T-helper 17 cell (primary cell): ENCODE measurements around the gene TCEAL5. TPM values are rescaled to one million over a fixed set of nuclear protein-coding genes. Genes with fewer than 3 reads are reported as not detected.
"Not testable (repeated sequence)": the region's sequence is repeated elsewhere in the genome, so short reads cannot be mapped to it uniquely, and the experiment has no call there.

Source experiments
- ATAC-seq: fragments of 150-1000 bp; cut with Tn5 transposase; 2 replicates; pipeline ENCODE4 v1.10.0; 2021; ENCODE audit warnings: mild to moderate bottlenecking, moderate library complexity
- DNase-seq, 3 donors: peaks; one replicate each; pipeline versions ENCODE4 v3.0.0 to v3.0.0-alpha.2; 2020 to 2021
- H3K9me3 ChIP-seq: one replicate; pipeline ENCODE4 v1.7.0; 2013; ENCODE audit warnings: low read length, mild to moderate bottlenecking; ENCODE audit not compliant: control insufficient read depth, poor library complexity, severe bottlenecking
- H3K27ac Mint-ChIP-seq: one replicate; pipeline ENCODE4 v1.8.0; 2022; ENCODE audit warnings: mild to moderate bottlenecking, moderate library complexity, mixed read lengths
- H3K27me3 Mint-ChIP-seq: one replicate; pipeline ENCODE4 v1.8.0; 2022; ENCODE audit warnings: mixed read lengths
- H3K36me3 Mint-ChIP-seq: one replicate; pipeline ENCODE4 v1.8.0; 2022; ENCODE audit warnings: low read depth, mixed read lengths
- H3K4me1 Mint-ChIP-seq: one replicate; pipeline ENCODE4 v1.8.0; 2022; ENCODE audit warnings: mild to moderate bottlenecking, mixed read lengths
- H3K4me3 Mint-ChIP-seq: one replicate; pipeline ENCODE4 v1.8.0; 2022; ENCODE audit warnings: mild to moderate bottlenecking, moderate library complexity, mixed read lengths
- total RNA-seq, 4 donors: library from RNA in 2 of 4; stranded (reverse) in 2 of 4; gene quantifications; one replicate each; pipeline ENCODE4 v1.2.3 and lab custom pipeline; 2022 to 2026

The TCEAL5 gene
- total RNA-seq, 2 donors from 2014 or later = not detected

- peak in 2 of 3 donors; percentile 8 to 9 for DNase-seq
- Mint-ChIP-seq H3K27me3 (no peaks in the 10 kb centered on the region), H3K27ac (peak overlapping the region; percentile 93), H3K4me1 (peaks cover 17% of the 10 kb centered on the region), H3K36me3 (no peaks in the 10 kb centered on the region), H3K4me3 (peak overlapping the region; percentile 97)
- ATAC-seq = peak; percentile 53
- no peaks in the 10 kb centered on the region for H3K9me3 ChIP-seq
Observed at GRCh38 chrX:103254171-103254824, 22.3 kb downstream of the TCEAL5 start.

GRCh38 chrX:103253608-103254007 is 22.9 kb downstream of the TCEAL5 start:
- DNase-seq = no peak
- H3K27ac Mint-ChIP-seq = peak overlapping the region; percentile 93
- peaks cover 17% of the 10 kb centered on the region for H3K4me1 Mint-ChIP-seq

GRCh38 chrX:103250977-103251376 is 25.6 kb downstream of the TCEAL5 start:
- no peaks in the 10 kb centered on the region for H3K36me3 Mint-ChIP-seq
- H3K27ac Mint-ChIP-seq = no peak overlapping the region
- H3K9me3 ChIP-seq = no peaks in the 10 kb centered on the region
- peaks cover 17% of the 10 kb centered on the region for H3K4me1 Mint-ChIP-seq
- DNase-seq = no peak
- H3K4me3 Mint-ChIP-seq = no peak overlapping the region
- H3K27me3 Mint-ChIP-seq = peaks cover 4% of the 10 kb centered on the region
- no peak for ATAC-seq

More at GRCh38 chrX:103253608-103254007, 22.9 kb downstream of the TCEAL5 start:
- H3K27me3 Mint-ChIP-seq = no peaks in the 10 kb centered on the region
- ATAC-seq = no peak
- H3K9me3 ChIP-seq = no peaks in the 10 kb centered on the region
- H3K4me3 Mint-ChIP-seq = peak overlapping the region; percentile 97
- H3K36me3 Mint-ChIP-seq = no peaks in the 10 kb centered on the region

GRCh38 chrX:103249805-103250204 is 26.7 kb downstream of the TCEAL5 start:
- Mint-ChIP-seq H3K27ac (no peak overlapping the region), H3K27me3 (peaks cover 10% of the 10 kb centered on the region), H3K36me3 (no peaks in the 10 kb centered on the region), H3K4me3 (no peak overlapping the region), H3K4me1 (peaks cover 13% of the 10 kb centered on the region)
- ATAC-seq (no peak), DNase-seq (no peak)
- no peaks in the 10 kb centered on the region for H3K9me3 ChIP-seq

GRCh38 chrX:103248553-103248952 is 28.0 kb downstream of the TCEAL5 start:
- ATAC-seq (peak; percentile 37), DNase-seq (no peak)
- Mint-ChIP-seq H3K4me3 (no peak overlapping the region), H3K36me3 (no peaks in the 10 kb centered on the region), H3K27ac (no peak overlapping the region), H3K27me3 (peaks cover 10% of the 10 kb centered on the region), H3K4me1 (peaks cover 5% of the 10 kb centered on the region)
- no peaks in the 10 kb centered on the region for H3K9me3 ChIP-seq

GRCh38 chrX:103240155-103240554 is 36.4 kb downstream of the TCEAL5 start:
- no peak overlapping the region for H3K27ac Mint-ChIP-seq
- no peaks in the 10 kb centered on the region for H3K36me3 Mint-ChIP-seq
- ATAC-seq (no peak), DNase-seq (no peak)
- no peak overlapping the region for H3K4me3 Mint-ChIP-seq
- H3K9me3 ChIP-seq = no peaks in the 10 kb centered on the region
- peaks cover 14% of the 10 kb centered on the region for H3K27me3 Mint-ChIP-seq
- no peaks in the 10 kb centered on the region for H3K4me1 Mint-ChIP-seq

- H3K4me1 Mint-ChIP-seq = no peaks in the 10 kb centered on the region
- no peak overlapping the region for H3K4me3 Mint-ChIP-seq
- DNase-seq (no peak), ATAC-seq (no peak)
- H3K27me3 Mint-ChIP-seq = no peaks in the 10 kb centered on the region
- H3K9me3 ChIP-seq = no peaks in the 10 kb centered on the region
- no peaks in the 10 kb centered on the region for H3K36me3 Mint-ChIP-seq
- H3K27ac Mint-ChIP-seq = no peak overlapping the region
Observed at GRCh38 chrX:103236296-103236695, 40.3 kb downstream of the TCEAL5 start.

- H3K4me1 Mint-ChIP-seq, DNase-seq, ATAC-seq, H3K27ac Mint-ChIP-seq, H3K4me3 Mint-ChIP-seq, H3K36me3 Mint-ChIP-seq, H3K27me3 Mint-ChIP-seq, H3K9me3 ChIP-seq: not testable (repeated sequence)
Observed at GRCh38 chrX:103235608-103236007, 40.9 kb downstream of the TCEAL5 start.

GRCh38 chrX:103234869-103235268 is 41.7 kb downstream of the TCEAL5 start:
- Mint-ChIP-seq H3K36me3 (no peaks in the 10 kb centered on the region), H3K4me1 (no peaks in the 10 kb centered on the region), H3K27me3 (no peaks in the 10 kb centered on the region), H3K27ac (no peak overlapping the region), H3K4me3 (no peak overlapping the region)
- H3K9me3 ChIP-seq = no peaks in the 10 kb centered on the region
- ATAC-seq (no peak), DNase-seq (no peak)

GRCh38 chrX:103233263-103233662 is 43.3 kb downstream of the TCEAL5 start:
- H3K36me3 Mint-ChIP-seq = no peaks in the 10 kb centered on the region
- DNase-seq (no peak), ATAC-seq (no peak)
- no peak overlapping the region for H3K4me3 Mint-ChIP-seq
- H3K4me1 Mint-ChIP-seq = no peaks in the 10 kb centered on the region
- no peak overlapping the region for H3K27ac Mint-ChIP-seq
- no peaks in the 10 kb centered on the region for H3K27me3 Mint-ChIP-seq
- H3K9me3 ChIP-seq = no peaks in the 10 kb centered on the region

- H3K36me3 Mint-ChIP-seq, ATAC-seq: not testable (repeated sequence)
Observed at GRCh38 chrX:103225918-103226317, 50.6 kb downstream of the TCEAL5 start.

More at GRCh38 chrX:103225918-103226317, 50.6 kb downstream of the TCEAL5 start:
- H3K27me3 Mint-ChIP-seq = peaks cover 16% of the 10 kb centered on the region
- not testable (repeated sequence) for H3K9me3 ChIP-seq, H3K4me3 Mint-ChIP-seq, H3K27ac Mint-ChIP-seq, H3K4me1 Mint-ChIP-seq, DNase-seq

Other genes with a start within 250 kb of the TCEAL5 start
- under 1 TPM in 1 of 2 donors, not detected in 1; 0.81 TPM for gene BEX1, start 212.6 kb downstream of the TCEAL5 start, total RNA-seq
- not detected for gene NXF3, start 183.6 kb downstream of the TCEAL5 start, total RNA-seq
- 10 to 100 TPM; 23.7 to 30.9 TPM for gene BEX4, start 61.6 kb downstream of the TCEAL5 start, total RNA-seq
- gene TCEAL8, start 21.6 kb downstream of the TCEAL5 start, total RNA-seq = 10 to 100 TPM; 12.6 to 16.4 TPM
- gene BEX2, start 34.2 kb upstream of the TCEAL5 start, total RNA-seq = 10 to 100 TPM; 24.6 to 28.2 TPM
- gene TCEAL7, start 53.5 kb upstream of the TCEAL5 start, total RNA-seq = not detected
- under 1 TPM in 1 of 2 donors, not detected in 1; 0.55 TPM for gene TCEAL9, start 79.8 kb upstream of the TCEAL5 start, total RNA-seq
- gene BEX3, start 99.8 kb upstream of the TCEAL5 start, total RNA-seq = 10 to 100 TPM in 1 of 2 donors, 1 to 10 TPM in 1; 5.7 to 32.0 TPM
- under 1 TPM in 1 of 2 donors, not detected in 1; 0.31 TPM for gene RAB40A, start 242.7 kb upstream of the TCEAL5 start, total RNA-seq